A204.1 (cell line): ENCODE data around the gene KLF2.
"Not testable (repeated sequence)": the region's sequence is repeated elsewhere in the genome, so short reads cannot be mapped to it uniquely, and the experiment has no call there.

Experiments
- FAIRE-seq: peaks from 2 replicates; lab custom pipeline; 2012; peaks lifted over from hg19 to GRCh38; lab: Jason Lieb, UNC

KLF2 gene

DNA sequence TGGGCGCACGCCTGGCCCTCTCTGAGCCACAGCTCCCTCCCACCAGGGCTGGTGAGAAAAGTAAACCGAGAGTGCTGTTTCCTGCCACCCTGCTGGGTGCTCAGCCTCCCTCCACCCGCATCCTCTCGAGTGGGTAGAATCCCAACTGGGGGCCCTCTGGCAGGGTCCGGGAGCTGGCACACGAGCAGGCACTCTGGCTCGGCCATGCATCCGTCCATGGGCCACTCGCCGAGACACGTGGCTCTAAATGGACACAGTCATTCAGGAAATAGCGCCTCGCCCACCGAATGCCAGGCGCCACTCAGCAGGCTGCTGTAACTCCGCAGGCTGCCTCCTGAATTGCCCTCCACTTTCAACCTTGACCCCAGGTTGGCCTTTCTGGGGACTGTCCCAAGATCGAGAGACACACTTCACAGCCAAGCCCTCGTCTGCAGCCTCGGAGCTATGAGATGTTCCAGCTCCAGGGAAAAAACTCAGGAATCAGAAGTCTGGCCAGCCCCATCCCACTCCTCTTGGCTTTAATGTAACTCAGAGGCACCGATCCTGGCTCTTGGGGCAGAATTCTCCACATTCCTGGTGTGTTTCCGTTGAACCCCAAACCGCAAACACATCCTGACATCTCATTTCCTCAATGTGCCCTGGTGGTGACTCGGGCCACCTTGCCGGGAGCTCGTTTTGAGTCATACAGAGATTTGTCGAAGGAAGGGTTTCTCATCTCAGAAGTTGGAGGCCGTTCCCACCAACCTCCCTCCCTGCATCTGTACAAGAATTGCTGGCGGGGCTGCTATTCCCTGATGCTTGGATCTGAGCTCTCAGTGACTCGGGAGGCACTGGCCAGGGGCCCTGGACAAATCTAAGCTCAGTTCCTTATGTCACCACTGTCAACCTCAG, 14.1 kb downstream of the KLF2 start:
- no peak for FAIRE-seq

DNA sequence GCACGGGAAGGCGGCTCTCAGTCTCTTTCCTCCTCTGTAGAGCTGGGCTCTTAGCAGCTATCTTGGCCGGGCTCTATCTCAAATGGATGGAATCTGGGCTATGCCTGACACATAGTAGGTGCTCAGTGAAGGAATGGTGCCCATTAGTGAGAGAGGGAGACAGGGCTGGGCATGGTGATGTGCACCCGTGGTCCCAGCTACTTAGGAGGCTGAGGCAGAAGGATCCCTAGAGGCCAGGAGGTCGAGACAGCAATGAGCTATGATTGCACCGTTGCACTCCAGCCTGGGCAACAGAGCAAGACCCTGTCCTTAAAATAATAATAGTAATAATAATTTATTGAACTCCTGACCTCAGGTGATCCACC, 14.7 kb downstream of the KLF2 start:
- no peak for FAIRE-seq

DNA sequence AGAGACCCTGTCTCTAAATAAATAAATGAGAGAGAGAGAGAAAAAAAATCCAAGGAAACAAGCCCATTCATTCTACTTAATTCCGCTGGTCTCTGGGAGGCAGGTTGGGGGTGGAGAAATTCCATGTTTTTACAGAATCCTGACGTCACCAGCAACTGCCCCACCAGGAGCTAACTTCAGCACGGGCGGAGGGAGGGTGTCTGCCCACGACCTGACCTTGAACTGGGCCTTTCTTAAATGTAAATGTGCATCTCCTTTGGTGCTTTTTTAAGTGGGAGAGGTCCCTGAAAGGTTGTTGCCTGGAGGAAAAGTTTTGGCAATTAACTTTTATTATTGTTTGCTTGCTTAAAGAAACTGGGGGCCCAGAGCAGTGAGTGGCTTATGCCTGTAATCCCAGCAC, 15.5 kb downstream of the KLF2 start:
- FAIRE-seq = no peak

DNA sequence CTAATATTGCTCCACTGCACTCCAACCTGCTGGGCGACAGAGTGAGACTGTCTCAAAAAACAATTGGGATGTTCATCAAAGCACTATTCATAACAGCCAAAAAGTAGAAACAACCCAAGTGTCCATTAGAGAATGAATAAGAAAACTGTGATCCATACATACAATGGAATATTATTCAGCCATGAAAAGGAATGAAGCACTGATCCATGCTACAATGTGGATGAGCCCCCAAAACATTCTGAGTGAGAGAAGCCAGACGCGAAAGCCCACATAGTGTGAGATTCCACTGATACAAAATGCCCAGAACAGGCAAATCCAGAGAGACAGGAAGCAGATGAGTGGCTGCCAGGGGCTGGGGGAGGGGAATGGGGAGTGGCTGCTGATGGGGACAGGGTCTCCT, 16.0 kb downstream of the KLF2 start:
- no peak for FAIRE-seq

DNA sequence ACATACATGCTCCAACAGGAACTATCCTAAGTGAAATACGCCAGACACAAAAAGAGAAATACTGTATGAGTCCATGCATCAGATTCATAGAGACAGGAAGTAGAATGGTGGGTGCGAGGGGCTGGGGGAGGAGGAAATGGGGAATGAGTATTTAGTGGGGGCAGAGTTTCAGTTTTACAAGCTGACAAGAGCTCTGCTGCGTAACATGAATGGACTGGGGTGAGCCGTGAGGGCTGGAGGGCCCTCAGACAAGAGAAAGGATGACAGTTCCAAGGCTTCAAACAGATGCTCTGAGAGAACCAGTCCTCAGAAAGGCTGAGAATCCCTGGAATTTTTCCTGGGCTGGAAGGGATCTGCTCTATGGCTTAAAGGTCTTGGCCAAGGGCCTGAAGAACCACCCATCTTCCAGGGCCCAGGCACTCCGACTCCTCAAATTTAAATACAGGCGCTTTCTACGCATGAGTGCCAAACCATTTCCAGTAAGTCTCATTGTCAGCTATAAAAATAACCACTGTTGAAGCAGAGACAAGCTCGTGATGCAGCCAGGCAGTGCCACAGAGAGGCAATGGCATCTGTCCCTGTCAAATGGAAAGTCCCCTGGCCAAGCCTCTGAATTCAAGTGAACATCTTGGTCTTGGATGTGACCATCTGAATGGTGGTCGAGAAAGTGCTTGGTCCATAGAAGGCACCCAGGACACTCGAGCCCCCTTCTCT, 17.5 kb downstream of the KLF2 start:
- FAIRE-seq = no peak

DNA sequence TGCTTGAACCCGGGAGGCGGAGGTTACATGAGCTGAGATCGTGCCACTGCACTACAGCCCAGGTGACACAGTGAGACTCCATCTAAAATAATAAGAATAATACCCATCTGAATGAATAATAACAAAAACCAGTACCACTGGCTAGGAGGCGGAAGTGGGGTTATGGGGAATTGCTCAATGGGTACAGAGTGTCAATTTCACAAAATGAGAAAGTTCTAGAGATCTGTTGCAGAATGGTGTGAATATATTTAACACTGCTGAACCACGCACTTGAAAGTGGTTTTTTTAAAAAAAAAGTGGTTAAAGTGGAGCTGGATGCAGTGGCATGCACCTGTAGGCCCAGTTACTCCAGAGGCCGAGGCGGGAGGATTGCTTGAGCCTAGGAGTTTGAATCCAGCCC, 18.5 kb downstream of the KLF2 start:
- no peak for FAIRE-seq

DNA sequence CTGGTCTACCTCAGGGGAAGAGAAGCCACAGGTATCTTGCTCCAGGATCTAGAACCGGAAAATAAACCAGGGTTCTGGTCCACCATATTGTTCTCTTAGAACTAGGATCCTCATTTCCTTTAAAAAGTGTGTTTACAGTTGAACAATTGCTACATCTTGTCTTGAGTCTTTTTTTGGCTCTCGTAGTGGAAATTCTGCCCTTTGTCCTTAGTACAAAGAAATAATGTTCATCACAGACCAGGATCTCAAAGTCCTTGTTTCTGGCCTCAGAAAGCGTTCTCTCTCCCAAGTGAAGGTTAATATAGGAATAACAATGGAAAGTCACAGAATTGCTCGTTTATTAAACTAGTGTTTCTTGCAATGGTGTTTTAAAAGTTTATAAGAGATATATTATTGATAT, 20.8 kb downstream of the KLF2 start:
- FAIRE-seq = no peak

DNA sequence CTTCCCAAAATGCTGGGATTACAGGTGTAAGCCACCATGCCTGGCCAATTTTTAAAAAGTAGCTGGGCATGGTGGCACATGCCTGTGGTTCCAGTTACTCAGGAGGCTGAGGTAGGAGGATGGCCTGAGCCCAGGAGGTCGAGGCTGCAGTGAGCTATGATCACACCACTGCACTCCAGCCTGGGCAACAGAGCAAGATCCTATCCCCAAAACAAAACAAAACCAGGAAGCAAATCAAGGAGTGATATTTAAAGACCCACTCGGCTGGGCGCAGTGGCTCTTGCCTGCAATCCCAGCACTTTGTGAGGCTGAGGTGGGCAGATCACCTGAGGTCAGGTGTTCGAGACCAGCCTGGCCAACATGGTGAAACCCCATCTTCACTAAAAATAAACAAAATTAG, 22.5 kb downstream of the KLF2 start:
- not testable (repeated sequence) for FAIRE-seq

DNA sequence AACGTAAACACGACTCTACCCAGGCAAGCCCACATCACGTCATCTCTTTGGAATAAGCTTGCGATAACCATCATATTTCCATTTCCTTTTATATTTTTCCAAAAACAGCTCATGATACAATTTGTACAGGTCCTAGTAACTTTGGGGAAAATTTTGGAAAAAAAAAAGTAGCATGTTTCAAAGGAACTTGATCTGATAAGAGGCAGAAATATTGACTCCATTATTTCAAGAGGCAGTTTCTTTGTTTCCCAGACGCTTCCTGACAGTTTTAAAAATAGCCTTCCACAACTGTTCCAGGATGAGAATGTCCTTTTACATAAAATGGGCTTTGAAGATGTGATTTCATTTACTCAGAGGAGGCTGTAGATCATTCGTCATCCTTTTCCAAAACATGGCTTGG, 23.1 kb downstream of the KLF2 start:
- FAIRE-seq = no peak

DNA sequence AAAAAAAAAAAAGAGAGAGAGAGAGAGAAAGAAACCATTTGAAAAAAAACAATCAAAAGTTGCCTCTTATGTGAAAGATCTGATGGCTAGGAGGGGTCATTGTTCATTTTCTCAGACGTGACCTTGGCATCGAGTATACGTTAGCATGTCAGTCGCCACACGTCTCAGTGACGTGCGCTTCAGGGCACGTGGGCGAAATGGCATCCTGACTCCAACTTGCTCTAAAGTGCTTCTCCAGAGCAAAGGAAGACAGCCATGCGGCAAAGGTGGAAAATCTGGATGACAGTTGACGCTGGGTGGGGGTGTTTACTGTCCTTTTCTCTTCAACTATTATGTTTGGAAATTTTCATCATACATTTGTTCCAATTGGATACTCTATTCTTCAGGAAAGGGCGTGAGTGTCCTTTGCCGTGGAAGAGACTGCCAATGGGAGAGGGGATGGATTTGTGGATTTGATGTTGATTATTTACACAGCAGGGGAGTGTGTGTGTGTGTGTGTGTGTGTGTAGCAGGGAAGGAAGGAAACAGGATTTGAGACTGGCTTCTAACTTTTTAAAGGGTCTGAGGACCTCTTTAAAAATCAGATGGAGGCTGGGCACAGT, 25.0 kb downstream of the KLF2 start:
- FAIRE-seq = no peak

DNA sequence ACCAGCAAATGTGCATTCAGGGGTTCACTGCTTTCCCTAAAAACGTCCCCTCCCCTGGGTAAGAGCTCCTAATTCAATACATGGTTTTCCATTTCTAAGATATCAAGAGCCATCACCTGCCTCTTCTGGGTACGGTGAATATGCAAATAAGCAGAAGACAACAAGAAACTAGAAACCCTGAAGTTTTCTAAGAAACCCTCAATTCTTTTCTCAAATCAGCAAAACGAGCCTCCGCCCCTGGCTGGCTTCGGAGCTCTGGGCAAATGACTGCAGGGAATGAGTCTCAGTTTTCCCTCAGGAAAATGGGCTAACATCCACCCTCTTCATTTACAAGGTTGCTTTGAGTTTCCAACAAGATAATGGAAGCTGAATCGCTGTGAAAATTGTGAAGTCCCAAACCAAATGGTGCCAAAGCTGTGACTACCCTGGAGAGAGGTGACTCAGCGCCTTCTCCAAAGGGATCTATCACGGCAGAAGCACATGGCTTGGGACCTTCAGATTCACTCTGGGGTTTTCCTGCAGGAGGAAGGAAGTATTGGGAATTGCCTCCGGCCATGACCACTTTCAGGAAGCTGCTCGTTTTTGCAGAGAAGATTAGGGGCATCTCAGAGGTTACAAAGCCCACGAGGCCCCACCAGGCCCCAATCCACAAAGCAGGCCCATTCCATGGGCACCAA, 26.6 kb downstream of the KLF2 start:
- FAIRE-seq = no peak

DNA sequence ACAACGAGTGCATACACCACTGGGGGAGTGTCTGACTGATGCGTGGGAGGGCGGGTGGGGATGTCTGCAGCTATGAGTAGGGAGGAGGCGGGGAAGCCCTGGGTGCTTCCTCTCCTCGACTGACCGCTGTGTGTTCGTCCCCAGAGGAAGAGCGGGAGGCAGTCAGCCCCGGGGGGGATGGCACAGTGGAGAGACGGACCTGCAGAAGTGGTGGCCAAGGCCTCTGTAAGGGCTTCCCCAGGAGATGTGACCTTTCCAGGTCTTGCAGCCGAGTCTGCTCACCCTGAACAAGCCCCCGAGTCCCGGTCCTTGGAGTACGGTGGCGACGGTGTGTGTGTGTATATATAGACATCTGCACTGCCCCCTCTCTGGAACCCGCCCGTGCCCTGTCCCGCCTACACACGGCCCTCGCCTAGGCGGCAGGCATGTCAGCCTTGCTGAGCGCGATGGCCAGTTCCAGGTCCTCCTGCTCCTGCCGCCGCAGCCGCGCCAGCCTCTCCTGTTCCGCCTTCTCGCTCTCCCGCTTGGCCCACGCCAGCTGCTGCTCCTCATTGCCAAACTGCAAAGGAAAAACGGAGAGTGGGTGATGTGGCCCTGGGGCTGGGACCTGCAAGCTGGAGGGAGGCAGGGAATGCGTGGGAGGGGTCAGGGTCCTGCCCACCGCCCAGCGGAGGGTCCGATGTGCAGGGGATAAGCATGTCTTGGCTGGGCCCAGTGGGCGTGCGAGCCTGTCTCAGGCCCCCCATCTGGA, 30.8 kb downstream of the KLF2 start:
- no peak for FAIRE-seq

DNA sequence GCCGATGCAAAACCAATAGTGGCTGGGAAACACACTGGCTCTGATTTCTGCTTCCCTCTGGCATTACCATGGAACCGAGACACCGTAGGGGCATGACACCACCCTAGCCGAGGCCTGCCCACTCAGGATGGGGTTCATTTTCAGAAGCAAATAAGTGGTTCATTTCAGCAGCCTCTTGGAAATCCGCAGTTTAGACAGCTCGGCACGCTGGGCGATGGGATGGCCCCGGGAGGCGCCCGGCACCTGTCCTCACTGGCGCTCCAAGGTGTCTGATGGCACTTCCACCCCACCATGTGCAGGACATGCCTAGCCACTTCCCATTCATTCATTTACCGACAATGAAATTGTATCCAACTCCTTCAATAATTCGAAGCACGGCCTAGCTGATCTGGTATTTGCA, 33.8 kb downstream of the KLF2 start:
- FAIRE-seq = no peak

DNA sequence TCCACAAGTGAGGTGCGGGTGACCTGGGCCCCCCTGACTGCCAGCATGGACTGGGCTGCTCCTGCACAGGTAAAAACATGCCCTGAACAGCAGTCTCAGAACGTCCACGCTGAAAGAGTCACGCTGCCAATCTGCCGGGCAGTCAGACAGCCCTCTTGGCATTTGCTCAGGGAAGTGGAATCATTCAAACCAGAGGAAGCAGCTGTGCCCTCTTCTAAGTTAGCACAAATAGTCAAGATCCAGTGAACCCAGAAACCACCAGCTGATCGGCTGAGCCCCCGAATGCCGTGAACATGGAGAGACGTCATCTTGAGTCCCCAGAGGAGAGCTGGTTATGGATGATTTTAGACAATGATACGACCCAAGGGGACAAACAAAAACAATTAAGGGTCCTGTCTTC, 34.4 kb downstream of the KLF2 start:
- no peak for FAIRE-seq

DNA sequence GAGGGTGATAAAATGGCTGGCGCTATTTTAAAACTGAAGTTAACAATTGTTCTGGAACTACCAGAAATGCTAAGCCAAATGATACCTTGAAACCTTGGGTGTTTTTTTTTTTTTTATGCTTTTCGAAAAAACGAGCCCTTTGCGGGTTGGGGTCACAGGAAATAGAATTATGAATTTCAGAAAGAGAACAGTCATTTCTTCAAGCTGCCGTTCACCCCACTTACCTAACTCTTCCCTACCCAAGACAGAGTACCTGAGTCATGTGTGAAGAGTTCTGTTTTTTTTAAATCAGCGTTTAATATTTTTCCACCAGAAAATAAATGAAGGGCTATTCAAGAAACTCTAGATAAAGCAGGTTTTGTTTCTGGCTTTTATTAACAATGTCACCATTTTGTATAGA, 35.3 kb downstream of the KLF2 start:
- no peak for FAIRE-seq

DNA sequence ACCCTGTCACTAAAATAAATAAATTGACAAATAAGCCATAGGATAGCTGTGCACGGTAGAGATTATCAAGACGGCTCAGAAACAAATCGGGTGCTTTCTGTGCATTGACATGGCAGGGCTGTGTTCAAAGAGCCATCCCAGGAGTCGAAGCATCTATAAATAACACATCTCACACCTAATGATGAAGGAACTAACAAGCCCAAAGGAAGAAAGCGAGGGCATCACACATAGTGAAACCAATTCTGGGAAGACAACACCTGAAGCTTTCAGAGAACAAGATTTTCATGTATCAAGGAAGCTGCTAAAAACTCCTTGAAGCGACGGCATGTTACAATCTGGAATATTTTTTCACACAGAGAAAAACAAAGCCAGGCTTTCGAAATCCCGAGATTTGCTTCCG, 36.1 kb downstream of the KLF2 start:
- FAIRE-seq = no peak

DNA sequence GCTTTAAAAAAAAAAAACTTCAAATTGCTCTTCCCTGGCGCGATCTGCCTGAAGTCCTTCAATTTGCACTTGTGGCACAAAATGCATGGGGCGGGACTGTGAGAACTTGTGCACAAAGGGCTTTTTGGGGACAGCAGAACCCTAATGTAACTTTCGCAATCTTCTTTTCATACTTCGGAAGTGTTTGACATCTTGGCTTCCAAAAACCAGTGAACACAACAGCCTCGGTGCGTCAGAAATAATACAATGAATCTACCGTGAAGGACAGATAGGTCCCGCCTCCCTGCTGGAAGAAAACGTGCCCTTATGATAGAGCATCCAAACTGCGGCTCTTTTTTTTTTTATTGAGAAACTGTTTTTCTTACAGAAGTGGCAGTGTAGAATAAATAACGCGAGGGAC, 36.6 kb downstream of the KLF2 start:
- FAIRE-seq = no peak

DNA sequence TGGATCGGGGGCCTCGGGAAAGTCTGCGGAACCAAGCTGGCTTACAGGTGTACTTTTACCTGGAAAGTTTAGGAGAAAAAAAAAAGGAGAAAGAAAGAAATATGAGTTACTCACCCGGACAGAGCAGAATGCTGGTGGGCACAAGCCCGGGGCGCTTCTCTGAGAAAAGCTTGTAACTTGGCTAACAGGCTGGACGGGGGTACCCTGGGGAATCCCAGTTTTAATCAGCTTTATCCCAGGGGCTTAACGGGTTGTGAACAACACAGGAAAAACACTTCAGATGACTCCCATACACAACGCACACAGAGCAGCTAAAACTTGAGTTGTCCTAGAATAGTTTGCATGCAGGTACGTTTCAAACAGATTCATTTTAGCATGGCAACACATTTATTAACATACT, 37.3 kb downstream of the KLF2 start:
- no peak for FAIRE-seq

DNA sequence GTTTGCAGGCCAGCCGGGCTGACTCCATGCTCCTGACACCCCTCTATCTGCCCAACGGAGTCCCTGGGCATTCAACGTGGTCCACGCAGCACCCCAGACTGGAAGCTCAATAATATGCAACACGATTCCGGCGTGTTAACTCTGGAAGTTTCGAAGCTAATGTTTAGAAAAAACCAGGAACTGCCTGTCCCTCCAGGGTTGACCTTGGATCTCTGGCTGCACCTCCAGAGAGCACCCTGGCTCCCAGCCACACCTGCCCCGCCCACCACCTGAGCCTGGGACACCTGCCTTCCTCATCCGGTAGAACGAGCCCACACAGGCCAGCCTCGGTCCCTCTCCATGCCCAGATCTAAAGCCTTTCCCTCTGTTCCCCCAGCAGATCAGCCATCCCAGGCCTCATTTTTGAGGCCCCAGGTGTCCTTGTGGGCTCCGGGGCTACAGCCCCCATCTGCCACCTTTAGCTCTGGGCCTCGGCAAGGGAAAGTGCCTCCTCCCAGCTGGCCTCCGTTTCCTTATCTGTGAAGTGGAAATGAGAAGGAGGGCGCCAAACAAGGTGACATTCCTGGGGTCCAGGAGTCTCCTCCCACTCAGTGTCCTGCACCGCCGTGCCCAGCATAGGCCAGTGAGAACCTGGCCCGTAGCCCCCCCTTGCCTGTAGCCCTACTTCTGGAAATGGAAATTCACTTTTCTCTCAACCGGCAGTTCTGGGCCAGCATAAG, 38.7 kb downstream of the KLF2 start:
- no peak for FAIRE-seq

DNA sequence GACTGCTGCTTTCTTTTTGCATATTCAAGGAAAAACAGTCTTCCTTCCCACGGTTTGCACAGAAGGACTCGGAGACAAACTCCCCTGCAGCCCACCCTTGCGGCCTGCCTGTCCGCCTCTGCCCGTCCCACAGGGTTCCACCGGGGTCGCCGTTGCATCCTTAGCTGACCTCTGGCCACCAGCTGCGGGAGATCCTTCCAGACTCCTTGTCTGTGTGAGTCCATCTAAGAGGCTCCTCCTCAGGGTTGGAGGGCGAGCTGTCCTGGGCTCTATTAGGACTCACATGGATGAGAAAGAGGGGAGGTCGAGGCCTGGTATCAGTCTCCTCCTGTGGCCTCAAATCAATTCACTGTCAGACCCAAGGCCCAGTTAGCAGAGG, 39.2 kb downstream of the KLF2 start:
- no peak for FAIRE-seq

DNA sequence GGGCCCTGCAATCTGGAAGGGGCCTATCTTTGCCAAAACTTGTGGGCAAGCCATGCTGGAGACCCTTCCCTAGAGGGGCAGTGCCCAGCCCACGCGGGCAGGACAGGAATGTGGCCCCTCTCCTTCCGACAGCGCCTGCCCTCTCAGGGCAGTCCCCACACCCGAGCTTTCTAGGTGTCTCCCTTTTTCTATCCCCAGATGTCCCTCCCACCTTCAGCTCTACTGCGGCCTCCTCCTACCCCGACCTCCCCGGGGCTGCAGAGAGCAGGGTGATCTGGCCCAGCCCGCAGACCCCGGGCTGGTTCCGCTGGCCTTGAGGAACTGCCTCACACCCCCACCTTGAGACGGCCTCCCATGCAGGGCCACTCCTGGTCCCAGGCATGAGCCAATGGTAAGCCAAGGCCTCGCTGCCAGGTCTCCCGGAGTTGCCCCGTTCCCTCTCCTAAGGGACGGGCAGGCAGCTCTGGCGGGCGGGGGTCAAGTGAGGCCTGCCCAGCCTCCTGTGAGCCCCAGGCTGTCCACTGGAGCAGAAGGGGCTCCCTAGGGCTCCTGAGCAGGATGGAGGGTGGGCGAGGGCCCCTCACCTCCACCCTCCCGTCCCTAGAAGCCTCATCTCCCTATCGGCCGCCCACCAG, 39.7 kb downstream of the KLF2 start:
- FAIRE-seq = no peak
